ENCODE measurements around the gene CFAP57. TPM values are rescaled to one million over a fixed set of nuclear protein-coding genes. Genes with fewer than 3 reads are reported as not detected.

Gene CFAP57
- total RNA-seq, 1 experiment from 2014 or later, result 1.7 TPM

DNA sequence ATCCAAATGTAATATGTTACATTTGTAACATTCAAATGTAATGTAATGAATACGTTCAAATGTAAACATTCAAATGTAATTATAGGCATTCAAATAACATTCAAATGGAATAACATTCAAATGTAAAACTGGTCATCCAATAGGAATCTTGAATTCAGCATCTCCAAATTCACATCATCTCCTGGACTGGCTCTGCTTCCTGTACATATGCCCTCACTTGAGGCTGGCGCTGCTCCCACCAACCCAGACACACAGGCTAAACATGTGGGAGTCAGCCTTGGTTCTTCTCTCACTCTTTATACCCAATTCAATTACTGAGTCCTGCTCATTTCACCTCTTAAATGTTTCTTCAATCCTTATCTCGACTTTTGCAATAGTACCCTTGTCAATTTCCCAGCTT, 7.0 kb upstream of the CFAP57 start:
- TF ChIP-seq, protein P1, sequence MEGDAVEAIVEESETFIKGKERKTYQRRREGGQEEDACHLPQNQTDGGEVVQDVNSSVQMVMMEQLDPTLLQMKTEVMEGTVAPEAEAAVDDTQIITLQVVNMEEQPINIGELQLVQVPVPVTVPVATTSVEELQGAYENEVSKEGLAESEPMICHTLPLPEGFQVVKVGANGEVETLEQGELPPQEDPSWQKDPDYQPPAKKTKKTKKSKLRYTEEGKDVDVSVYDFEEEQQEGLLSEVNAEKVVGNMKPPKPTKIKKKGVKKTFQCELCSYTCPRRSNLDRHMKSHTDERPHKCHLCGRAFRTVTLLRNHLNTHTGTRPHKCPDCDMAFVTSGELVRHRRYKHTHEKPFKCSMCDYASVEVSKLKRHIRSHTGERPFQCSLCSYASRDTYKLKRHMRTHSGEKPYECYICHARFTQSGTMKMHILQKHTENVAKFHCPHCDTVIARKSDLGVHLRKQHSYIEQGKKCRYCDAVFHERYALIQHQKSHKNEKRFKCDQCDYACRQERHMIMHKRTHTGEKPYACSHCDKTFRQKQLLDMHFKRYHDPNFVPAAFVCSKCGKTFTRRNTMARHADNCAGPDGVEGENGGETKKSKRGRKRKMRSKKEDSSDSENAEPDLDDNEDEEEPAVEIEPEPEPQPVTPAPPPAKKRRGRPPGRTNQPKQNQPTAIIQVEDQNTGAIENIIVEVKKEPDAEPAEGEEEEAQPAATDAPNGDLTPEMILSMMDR (conservative IDR thresholded peaks at IDR 0.05), result no peak
- no peak for TF ChIP-seq EZH2 (IDR thresholded peaks at IDR 0.05; ENCODE audit: low read depth)
- Histone ChIP-seq H3K4me2 (no peak overlapping the region), H3K4me3 (no peak overlapping the region), H2AFZ (no peak overlapping the region), H4K20me1 (ENCODE audit: insufficient read depth) (peaks cover 10% of the 10 kb centered on the region), H3K9me3 (ENCODE audit: insufficient read depth, low read depth) (no peaks in the 10 kb centered on the region), H3K36me3 (ENCODE audit: low read depth) (peaks cover 53% of the 10 kb centered on the region), H3K4me1 (replicated peaks; ENCODE audit: insufficient read depth) (0 out of 2 replicates have a peak, but pooled peaks cover under 1% of the 10 kb centered on the region), H3K9me2 (ENCODE audit: insufficient read depth) (no peaks in the 10 kb centered on the region), H3K79me2 (ENCODE audit: low read depth) (peaks cover 21% of the 10 kb centered on the region), H3F3A (ENCODE audit: insufficient read depth, low read depth) (peaks cover 19% of the 10 kb centered on the region), H3K27ac (no peak overlapping the region), H3K27me3 (ENCODE audit: insufficient read depth, low read depth) (no peaks in the 10 kb centered on the region)
- DNase-seq, result no peak
- intact Hi-C loops (cut with micrococcal nuclease; ENCODE audit: unreplicated experiment), result no loop called here
- ChIA-PET POLR2A (ENCODE audit: unreplicated experiment) (interaction anchor here (0.6 kb wide), 1 partner anchor 155 kb away, joined by 3 read pairs; no protein-coding TSS in a partner anchor), CTCF (no interaction called here)
- no TSS peak for BruUV-seq (replicated peaks)

DNA sequence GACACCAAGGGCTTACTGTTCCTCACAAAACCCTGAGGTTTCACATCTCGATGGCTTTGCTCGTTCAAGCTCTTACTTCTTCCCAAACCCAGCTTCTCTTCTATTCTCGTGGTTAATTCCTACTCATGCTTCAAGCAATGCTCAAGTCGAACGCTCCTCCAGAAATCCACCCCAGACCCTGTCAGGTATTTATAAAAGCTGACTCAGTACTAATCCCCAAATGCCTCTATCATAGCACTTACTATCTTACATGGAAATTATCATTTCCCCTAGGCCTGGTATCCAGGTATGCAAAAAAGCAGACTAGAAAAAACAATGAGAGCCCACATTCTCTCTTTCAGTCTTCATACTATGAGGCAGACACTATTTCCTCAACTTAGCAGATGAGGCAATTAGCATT, 6.4 kb upstream of the CFAP57 start:
- intact Hi-C loops (cut with micrococcal nuclease; ENCODE audit: unreplicated experiment), result no loop called here
- Histone ChIP-seq H3K9me2 (ENCODE audit: insufficient read depth) (no peaks in the 10 kb centered on the region), H3K4me1 (replicated peaks; ENCODE audit: insufficient read depth) (peaks cover 7% of the 10 kb centered on the region; the same call in 1 of the 2 replicates), H3F3A (ENCODE audit: insufficient read depth, low read depth) (peaks cover 15% of the 10 kb centered on the region), H3K27me3 (ENCODE audit: insufficient read depth, low read depth) (no peaks in the 10 kb centered on the region), H4K20me1 (ENCODE audit: insufficient read depth) (peaks cover 11% of the 10 kb centered on the region), H3K4me2 (no peak overlapping the region), H3K79me2 (ENCODE audit: low read depth) (peaks cover 27% of the 10 kb centered on the region), H3K27ac (no peak overlapping the region), H3K36me3 (ENCODE audit: low read depth) (peaks cover 59% of the 10 kb centered on the region), H3K9me3 (ENCODE audit: insufficient read depth, low read depth) (no peaks in the 10 kb centered on the region), H2AFZ (no peak overlapping the region), H3K4me3 (no peak overlapping the region)
- ChIA-PET POLR2A (ENCODE audit: unreplicated experiment) (interaction anchor here (0.6 kb wide), 1 partner anchor 155 kb away, joined by 3 read pairs; no protein-coding TSS in a partner anchor), CTCF (no interaction called here)
- no peak for TF ChIP-seq EZH2 (IDR thresholded peaks at IDR 0.05; ENCODE audit: low read depth)
- TF ChIP-seq, protein P1 (conservative IDR thresholded peaks at IDR 0.05), result no peak
- BruUV-seq (replicated peaks), result no TSS peak
- no peak for DNase-seq

DNA sequence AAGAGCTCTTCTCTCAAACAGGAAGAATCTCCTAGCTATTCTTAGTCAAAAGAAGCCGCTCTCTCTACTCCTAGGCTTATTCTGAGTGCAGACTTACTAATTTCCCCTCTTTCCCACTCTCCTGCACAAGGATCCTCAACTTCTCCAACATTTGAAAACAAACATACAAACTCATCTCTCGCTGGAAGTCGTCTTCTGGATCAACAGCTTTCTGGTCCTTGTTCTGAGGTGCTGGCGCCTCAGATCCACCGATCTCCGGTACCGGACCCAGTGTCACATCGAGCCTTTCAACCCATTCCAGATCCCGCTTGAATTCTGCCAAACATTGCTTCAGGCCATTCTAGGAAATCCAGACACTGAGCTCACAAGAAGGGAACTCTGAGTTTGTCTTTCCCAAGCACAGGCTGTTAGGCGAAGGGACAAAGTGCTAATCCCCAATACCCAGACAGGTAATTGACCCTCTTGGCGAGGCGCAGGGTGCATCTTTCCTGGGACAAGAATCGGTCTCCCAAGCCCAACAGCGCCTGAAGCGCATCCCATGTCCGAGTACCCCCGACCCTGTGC, 736 bp upstream of the CFAP57 start:
- Histone ChIP-seq H3K27me3 (ENCODE audit: insufficient read depth, low read depth) (no peaks in the 10 kb centered on the region), H3K79me2 (ENCODE audit: low read depth) (peaks cover 41% of the 10 kb centered on the region), H3K4me3 (peak overlapping the region; percentile 89), H3K4me2 (peak overlapping the region; percentile 90), H3K9me3 (ENCODE audit: insufficient read depth, low read depth) (peaks cover 9% of the 10 kb centered on the region; the same call in 1 of the 2 replicates), H3F3A (ENCODE audit: insufficient read depth, low read depth) (peaks cover 18% of the 10 kb centered on the region; the same call in 1 of the 2 replicates), H3K27ac (peak overlapping the region; percentile 32; the same call in 1 of the 2 replicates), H3K36me3 (ENCODE audit: low read depth) (peaks cover 40% of the 10 kb centered on the region), H2AFZ (peak overlapping the region; percentile 97), H3K9me2 (ENCODE audit: insufficient read depth) (no peaks in the 10 kb centered on the region), H3K4me1 (replicated peaks; ENCODE audit: insufficient read depth) (peaks cover 15% of the 10 kb centered on the region; the same call in 1 of the 2 replicates), H4K20me1 (ENCODE audit: insufficient read depth) (peaks cover 11% of the 10 kb centered on the region)
- TSS peak; percentile 55 for BruUV-seq (replicated peaks)
- DNase-seq, result no peak
- CTCF ChIA-PET, result interaction anchor here (0.7 to 1.7 kb wide), 4 partner anchors 114 to 295 kb away, joined by 3 to 8 read pairs (median 3); partner anchors contain the start of gene C1orf210
- intact Hi-C loops (cut with micrococcal nuclease; ENCODE audit: unreplicated experiment), result no loop called here
- POLR2A ChIA-PET (ENCODE audit: unreplicated experiment), result interaction anchor here (0.6 to 1.5 kb wide), 6 partner anchors 13 to 1458 kb away, joined by 3 to 16 read pairs (median 6); no protein-coding TSS in a partner anchor
- TF ChIP-seq, protein P1 (conservative IDR thresholded peaks at IDR 0.05), result no peak
- no peak for TF ChIP-seq EZH2 (IDR thresholded peaks at IDR 0.05; ENCODE audit: low read depth)
